SU-DHL-6 (cell line): ENCODE measurements around the gene SIT1.

Experiments used
- H2AFZ ChIP-seq: fragments of 200-600 bp; sonication (generic); 2 replicates; pipeline ENCODE4 v1.6.1; 2014; ENCODE audit warnings: low read depth, mild to moderate bottlenecking, moderate library complexity, mixed read lengths, antibody characterized with exemption, low read length; ENCODE audit not compliant: severe bottlenecking
- H3F3A ChIP-seq: fragments of 200-600 bp; shearing (Covaris generic); 2 replicates; pipeline ENCODE4 v1.6.0; 2016; ENCODE audit warnings: antibody characterized with exemption, mild to moderate bottlenecking; ENCODE audit not compliant: insufficient read depth
- H3K27ac ChIP-seq: fragments of 200-600 bp; sonication (generic); 2 replicates; pipeline ENCODE4 v1.5.1; 2016; ENCODE audit warnings: low read depth, mild to moderate bottlenecking, low read length, moderate library complexity, mixed read lengths
- H3K27me3 ChIP-seq: fragments of 200-600 bp; sonication (generic), shearing (Covaris generic); 2 replicates; pipeline ENCODE4 v1.6.0; 2014; ENCODE audit warnings: mild to moderate bottlenecking, low read length
- H3K36me3 ChIP-seq: fragments of 200-600 bp; sonication (generic); 2 replicates; pipeline ENCODE4 v1.6.1; 2014; ENCODE audit warnings: mild to moderate bottlenecking, low read length, mixed read lengths
- H3K4me2 ChIP-seq: fragments of 300-600, 200-600 bp; shearing (Covaris generic), sonication (generic); 2 replicates; pipeline ENCODE4 v1.6.0; 2014; ENCODE audit warnings: low read length, low read depth, mild to moderate bottlenecking; ENCODE audit not compliant: poor library complexity, severe bottlenecking
- H3K4me3 ChIP-seq: fragments of 200-600 bp; sonication (generic); 2 replicates; pipeline ENCODE4 v1.5.1; 2014; ENCODE audit warnings: antibody characterized with exemption, low read length, mild to moderate bottlenecking, mixed read lengths; ENCODE audit not compliant: insufficient read depth, poor library complexity, severe bottlenecking
- H3K79me2 ChIP-seq: fragments of 200-600 bp; sonication (generic); 2 replicates; pipeline ENCODE4 v1.6.1; 2014; ENCODE audit warnings: mild to moderate bottlenecking, low read length, moderate library complexity; ENCODE audit not compliant: insufficient read depth
- H3K9ac ChIP-seq: fragments of 200-600 bp; sonication (generic); 2 replicates; pipeline ENCODE4 v1.7.0; 2014; ENCODE audit warnings: mild to moderate bottlenecking, low read length
- H3K9me2 ChIP-seq: fragments of 200-600 bp; sonication (generic); replicated peaks from 2 replicates; pipeline ENCODE4 v1.6.1; 2014; ENCODE audit warnings: low read length; ENCODE audit not compliant: insufficient read depth
- H3K9me3 ChIP-seq: fragments of 200-600 bp; sonication (generic); 2 replicates; pipeline ENCODE4 v1.6.1; 2014; ENCODE audit warnings: low read length, mixed read lengths; ENCODE audit not compliant: insufficient read depth
- H4K20me1 ChIP-seq: fragments of 200-600 bp; sonication (generic); 2 replicates; pipeline ENCODE4 v1.6.1; 2014; ENCODE audit warnings: low read depth, mild to moderate bottlenecking, antibody characterized with exemption, low read length, moderate library complexity, mixed read lengths
- CTCF ChIP-seq: fragments of 200-600 bp; sonication (generic); IDR thresholded peaks from one replicate; pipeline ENCODE4 v1.5.1; 2017; ENCODE audit warnings: antibody characterized with exemption, mild to moderate bottlenecking, low read length, moderate library complexity; ENCODE audit not compliant: insufficient read depth, poor library complexity, severe bottlenecking
- EZH2phosphoT487 ChIP-seq: fragments of 200-600 bp; sonication (generic), shearing (Covaris generic); conservative IDR thresholded peaks from 2 replicates; pipeline ENCODE4 v1.6.1; 2018; ENCODE audit warnings: mild to moderate bottlenecking, antibody characterized with exemption, low read length, moderate library complexity, mixed read lengths

Gene SIT1

GRCh38 chr9:35669331-35670145, 18.8 kb upstream of the SIT1 start:
- H4K20me1 ChIP-seq, result no peaks in the 10 kb centered on the region
- H3K27ac ChIP-seq, result no peak overlapping the region
- no peak overlapping the region for H2AFZ ChIP-seq
- H3K4me2 ChIP-seq, result no peak overlapping the region
- H3K9me3 ChIP-seq, result no peaks in the 10 kb centered on the region
- H3K79me2 ChIP-seq, result no peaks in the 10 kb centered on the region
- peaks cover 13% of the 10 kb centered on the region for H3F3A ChIP-seq
- H3K9ac ChIP-seq, result no peak overlapping the region
- TF ChIP-seq EZH2phosphoT487 (no peak), CTCF (no peak)
- no peaks in the 10 kb centered on the region for H3K27me3 ChIP-seq
- H3K36me3 ChIP-seq, result no peaks in the 10 kb centered on the region
- H3K4me3 ChIP-seq, result no peak overlapping the region
- H3K9me2 ChIP-seq, result no peaks in the 10 kb centered on the region

- Histone ChIP-seq H3F3A (peaks cover 27% of the 10 kb centered on the region), H2AFZ (no peak overlapping the region), H4K20me1 (no peaks in the 10 kb centered on the region), H3K4me2 (no peak overlapping the region), H3K9ac (no peak overlapping the region), H3K36me3 (no peaks in the 10 kb centered on the region), H3K79me2 (0 out of 2 replicates have a peak, but pooled peaks cover 8% of the 10 kb centered on the region), H3K9me3 (no peaks in the 10 kb centered on the region), H3K27ac (no peak overlapping the region), H3K4me3 (no peak overlapping the region), H3K27me3 (no peaks in the 10 kb centered on the region), H3K9me2 (no peaks in the 10 kb centered on the region)
- no peak for TF ChIP-seq EZH2phosphoT487
Measured at GRCh38 chr9:35667939-35668338, 17.2 kb upstream of the SIT1 start.

- H3K9me3 ChIP-seq, result no peaks in the 10 kb centered on the region
- peaks cover 34% of the 10 kb centered on the region for H3F3A ChIP-seq
- H3K9ac ChIP-seq, result no peak overlapping the region
- H3K79me2 ChIP-seq, result 0 out of 2 replicates have a peak, but pooled peaks cover 8% of the 10 kb centered on the region
- H3K9me2 ChIP-seq, result no peaks in the 10 kb centered on the region
- no peaks in the 10 kb centered on the region for H3K36me3 ChIP-seq
- TF ChIP-seq EZH2phosphoT487 (no peak), CTCF (no peak)
- no peak overlapping the region for H3K4me3 ChIP-seq
- no peak overlapping the region for H2AFZ ChIP-seq
- H4K20me1 ChIP-seq, result no peaks in the 10 kb centered on the region
- no peak overlapping the region for H3K4me2 ChIP-seq
- no peaks in the 10 kb centered on the region for H3K27me3 ChIP-seq
- no peak overlapping the region for H3K27ac ChIP-seq
Measured at GRCh38 chr9:35666549-35666948, 15.8 kb upstream of the SIT1 start.

- Histone ChIP-seq H3F3A (peaks cover 37% of the 10 kb centered on the region), H3K4me3 (no peak overlapping the region), H3K9ac (no peak overlapping the region), H4K20me1 (no peaks in the 10 kb centered on the region), H3K79me2 (0 out of 2 replicates have a peak, but pooled peaks cover 8% of the 10 kb centered on the region), H3K27me3 (no peaks in the 10 kb centered on the region), H3K27ac (no peak overlapping the region), H3K9me2 (no peaks in the 10 kb centered on the region), H3K9me3 (no peaks in the 10 kb centered on the region), H2AFZ (no peak overlapping the region), H3K36me3 (no peaks in the 10 kb centered on the region), H3K4me2 (peak overlapping the region; percentile 70)
- TF ChIP-seq EZH2phosphoT487, result no peak
- TF ChIP-seq CTCF, result no peak
Measured at GRCh38 chr9:35666045-35666444, 15.3 kb upstream of the SIT1 start.
